Measurements from ENCODE around the gene DUS2. TPM values are rescaled to one million over a fixed set of nuclear protein-coding genes. Genes with fewer than 3 reads are reported as not detected.
A peak's percentile ranks its signal among the peaks of the same experiment; 100 is the strongest.

DUS2 gene
- total and polyA plus RNA-seq, 9 of the 15 experiments (the other 6 are each of a cell fraction or from before 2014, with no cell fraction given): 5.8 to 22.5 (median 20.6) TPM

DNA sequence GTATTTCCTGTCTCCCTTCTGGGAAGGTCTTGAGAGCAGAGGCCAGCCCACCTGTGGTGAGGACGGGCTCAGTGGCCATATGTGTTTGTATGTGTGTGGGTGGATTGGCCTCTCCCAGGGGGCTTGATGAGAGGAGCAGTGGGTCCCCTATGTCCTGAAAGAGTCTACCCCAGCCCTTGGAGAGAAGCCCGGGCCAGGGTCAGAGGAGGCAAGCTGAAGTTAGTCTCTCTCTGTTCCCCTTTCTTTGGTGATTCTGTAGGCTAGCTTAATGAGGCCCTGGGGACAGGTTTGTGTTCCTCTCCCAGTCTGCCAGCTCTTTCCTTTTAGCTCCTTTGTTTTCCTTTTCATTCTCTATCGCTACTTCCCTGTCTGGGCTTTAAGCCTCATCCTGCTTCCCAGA is 38.3 kb downstream of the DUS2 start:
- CTCF ChIA-PET (ENCODE audit: low intra/inter-chr PET ratio): no interaction called here
- no peak for FAIRE-seq
- ATAC-seq: no peak
- 83% methylated on average over 3 of the region's 3 CpGs for WGBS (ENCODE audit: insufficient coverage, low coverage, missing lambda C conversion rate)
- Histone ChIP-seq H2AFZ (ENCODE audit: low read depth, low read length) (no peak overlapping the region), H3K27ac (ENCODE audit: extremely low read depth, low read depth, low read length) (no peak overlapping the region), H3K4me1 (replicated peaks in 1 of 2; ENCODE audit: control insufficient read depth in 2 of 2, insufficient read depth in 2 of 2, low read length in 2 of 2) (peaks cover 5 to 10% of the 10 kb centered on the region in 2 experiments; a peak in 4 of 5 replicates), H3K4me3 (no peak overlapping the region), H3K79me2 (ENCODE audit: control insufficient read depth, insufficient read depth, low read length) (no peaks in the 10 kb centered on the region), H3K27me3 (ENCODE audit: control insufficient read depth in 2 of 2, insufficient read depth in 2 of 2, low read length in 2 of 2) (no peaks in the 10 kb centered on the region), H3K9me3 (replicated peaks; ENCODE audit: control insufficient read depth, insufficient read depth, low read depth, low read length) (no peaks in the 10 kb centered on the region), H3K4me2 (ENCODE audit: insufficient read depth, low read length) (no peak overlapping the region), H4K20me1 (replicated peaks; ENCODE audit: control insufficient read depth, insufficient read depth, low read length) (no peaks in the 10 kb centered on the region; the same call in 1 of the 2 replicates), H3K9me1 (ENCODE audit: control insufficient read depth, insufficient read depth, low read length) (no peaks in the 10 kb centered on the region), H3K36me3 (ENCODE audit: control insufficient read depth, insufficient read depth, low read length) (peaks cover 58% of the 10 kb centered on the region; the same call in 2 of the 3 replicates), H3K9ac (ENCODE audit: insufficient read depth in 1 of 2, low read depth in 2 of 2, low read length in 2 of 2) (0 out of 4 replicates have a peak overlapping the region, but pooled peaks of 1 of the 2 experiments have one; percentile 1)
- no peak for DNase-seq (ENCODE audit: extremely low read depth in 1 of 4, low spot score in 3 of 4)
- POLR2A ChIA-PET: no interaction called here
- no TSS peak for BruUV-seq (replicated peaks)
- TF ChIP-seq POLR3G (IDR thresholded peaks at IDR 0.05; ENCODE audit: extremely low read depth, insufficient read length, insufficient replicate concordance): no peak
- TF ChIP-seq, protein P1, sequence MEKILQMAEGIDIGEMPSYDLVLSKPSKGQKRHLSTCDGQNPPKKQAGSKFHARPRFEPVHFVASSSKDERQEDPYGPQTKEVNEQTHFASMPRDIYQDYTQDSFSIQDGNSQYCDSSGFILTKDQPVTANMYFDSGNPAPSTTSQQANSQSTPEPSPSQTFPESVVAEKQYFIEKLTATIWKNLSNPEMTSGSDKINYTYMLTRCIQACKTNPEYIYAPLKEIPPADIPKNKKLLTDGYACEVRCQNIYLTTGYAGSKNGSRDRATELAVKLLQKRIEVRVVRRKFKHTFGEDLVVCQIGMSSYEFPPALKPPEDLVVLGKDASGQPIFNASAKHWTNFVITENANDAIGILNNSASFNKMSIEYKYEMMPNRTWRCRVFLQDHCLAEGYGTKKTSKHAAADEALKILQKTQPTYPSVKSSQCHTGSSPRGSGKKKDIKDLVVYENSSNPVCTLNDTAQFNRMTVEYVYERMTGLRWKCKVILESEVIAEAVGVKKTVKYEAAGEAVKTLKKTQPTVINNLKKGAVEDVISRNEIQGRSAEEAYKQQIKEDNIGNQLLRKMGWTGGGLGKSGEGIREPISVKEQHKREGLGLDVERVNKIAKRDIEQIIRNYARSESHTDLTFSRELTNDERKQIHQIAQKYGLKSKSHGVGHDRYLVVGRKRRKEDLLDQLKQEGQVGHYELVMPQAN (IDR thresholded peaks at IDR 0.05; ENCODE audit: borderline replicate concordance): no peak
- no peak for TF ChIP-seq PRPF4 (IDR thresholded peaks at IDR 0.05; ENCODE audit: insufficient read depth, low read depth, low read length, poor library complexity, severe bottlenecking)
- no peak for TF ChIP-seq GTF2E2 (tag; IDR thresholded peaks at IDR 0.05)
- TF ChIP-seq ETS2 (tag; IDR thresholded peaks at IDR 0.05; ENCODE audit: borderline replicate concordance, poor library complexity, severe bottlenecking): no peak
- no peak for TF ChIP-seq RB1 (IDR thresholded peaks at IDR 0.05; ENCODE audit: low read depth)
- no peak for TF ChIP-seq ZKSCAN1 (IDR thresholded peaks at IDR 0.05; ENCODE audit: low read depth, low read length)
- TF ChIP-seq TAL1 (IDR thresholded peaks at IDR 0.05): no peak
- TF ChIP-seq ZSCAN32 (CRISPR knock-in tag; IDR thresholded peaks at IDR 0.05): no peak
- TF ChIP-seq TOE1 (IDR thresholded peaks at IDR 0.05; ENCODE audit: borderline replicate concordance): no peak
- TF ChIP-seq TOE1 (CRISPR knock-in tag; IDR thresholded peaks at IDR 0.05; ENCODE audit: borderline replicate concordance, low read depth): no peak
- TF ChIP-seq, protein P2, sequence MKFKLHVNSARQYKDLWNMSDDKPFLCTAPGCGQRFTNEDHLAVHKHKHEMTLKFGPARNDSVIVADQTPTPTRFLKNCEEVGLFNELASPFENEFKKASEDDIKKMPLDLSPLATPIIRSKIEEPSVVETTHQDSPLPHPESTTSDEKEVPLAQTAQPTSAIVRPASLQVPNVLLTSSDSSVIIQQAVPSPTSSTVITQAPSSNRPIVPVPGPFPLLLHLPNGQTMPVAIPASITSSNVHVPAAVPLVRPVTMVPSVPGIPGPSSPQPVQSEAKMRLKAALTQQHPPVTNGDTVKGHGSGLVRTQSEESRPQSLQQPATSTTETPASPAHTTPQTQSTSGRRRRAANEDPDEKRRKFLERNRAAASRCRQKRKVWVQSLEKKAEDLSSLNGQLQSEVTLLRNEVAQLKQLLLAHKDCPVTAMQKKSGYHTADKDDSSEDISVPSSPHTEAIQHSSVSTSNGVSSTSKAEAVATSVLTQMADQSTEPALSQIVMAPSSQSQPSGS (CRISPR knock-in tag; IDR thresholded peaks at IDR 0.05): no peak
- intact Hi-C loops (cut with micrococcal nuclease) (no loop called here), in situ Hi-C loops (cut with MboI) (no loop called here)
